HepG2 (cell line): ENCODE measurements around the gene RAMAC. TPM values are rescaled to one million over a fixed set of nuclear protein-coding genes. Genes with fewer than 3 reads are reported as not detected.

Experiments used
- ARID4A ChIP-seq: sonication (generic); formaldehyde crosslinking; IDR thresholded peaks from 2 replicates; pipeline ENCODE4 v1.5.0; 2020; ENCODE audit warnings: mild to moderate bottlenecking, missing genetic modification reagents, borderline replicate concordance
- DRAP1 ChIP-seq: IDR thresholded peaks from 2 replicates; pipeline ENCODE4 v1.6.1; 2016; ENCODE audit warnings: missing genetic modification reagents, missing compliant biosample characterization
- EEA1 ChIP-seq: sonication (generic); formaldehyde crosslinking; IDR thresholded peaks from 2 replicates; pipeline ENCODE4 v1.5.1; 2020; ENCODE audit warnings: mild to moderate bottlenecking, missing genetic modification reagents, borderline replicate concordance
- HDAC1 ChIP-seq: sonication (generic); formaldehyde crosslinking; IDR thresholded peaks from 2 replicates; pipeline ENCODE4 v1.5.1; 2020; ENCODE audit warnings: mild to moderate bottlenecking, missing genetic modification reagents
- HDAC6 ChIP-seq: fragments of 200-600 bp; sonication (generic); IDR thresholded peaks from 2 replicates; pipeline ENCODE4 v1.7.0; 2017; ENCODE audit warnings: mild to moderate bottlenecking, antibody characterized with exemption, low read length, low read depth
- JUN ChIP-seq: sonication (generic); formaldehyde crosslinking; IDR thresholded peaks from 2 replicates; pipeline ENCODE4 v1.4.0; 2020; ENCODE audit warnings: mild to moderate bottlenecking, missing genetic modification reagents
- PRMT3 ChIP-seq: sonication (generic); formaldehyde crosslinking; IDR thresholded peaks from 2 replicates; pipeline ENCODE4 v1.8.1; 2022; ENCODE audit warnings: low read depth, mild to moderate bottlenecking, moderate library complexity, missing genetic modification reagents, borderline replicate concordance
- SP1 ChIP-seq, 2 experiments: fragments of 450-650 bp in 1 of 2; sonication (generic) in 1 of 2; formaldehyde crosslinking in 1 of 2; IDR thresholded peaks; 2 replicates each; pipeline versions ENCODE4 v1.4.0 to v1.6.1; 2016 to 2020; ENCODE audit warnings: missing genetic modification reagents in 1 of 2
- ZNF143 ChIP-seq: sonication (generic); formaldehyde crosslinking; IDR thresholded peaks from 2 replicates; pipeline ENCODE4 v1.4.0; 2020; ENCODE audit warnings: missing genetic modification reagents
- ZNF280B ChIP-seq: sonication (generic); formaldehyde crosslinking; IDR thresholded peaks from 2 replicates; pipeline ENCODE4 v1.5.0; 2020; ENCODE audit warnings: missing genetic modification reagents, mild to moderate bottlenecking, borderline replicate concordance
- ZNF337 ChIP-seq: sonication (generic); formaldehyde crosslinking; IDR thresholded peaks from 2 replicates; pipeline ENCODE4 v1.5.1; 2020; ENCODE audit warnings: missing genetic modification reagents, low read depth, mild to moderate bottlenecking, borderline replicate concordance
- ZNF563 ChIP-seq: sonication (generic); formaldehyde crosslinking; IDR thresholded peaks from 2 replicates; pipeline ENCODE4 v1.8.0; 2022; ENCODE audit warnings: mild to moderate bottlenecking, moderate library complexity, missing genetic modification reagents
- polyA plus RNA-seq, 8 experiments: library from polyadenylated mRNA; depleted of rRNA in 3 of 8; stranded (reverse) in 7 of 8; unstranded in 1 of 8; fragments of >200 nt; fragmentation: Illumina TruSeq in 4 of 8; extraction: Trizol in 4 of 8; gene quantifications; 2 replicates each; pipeline versions ENCODE4 v1.2.1 to v1.2.3, GENCODE V29; 2011 to 2016; ENCODE audit warnings: low read depth in 4 of 8, missing spikeins in 1 of 8, mixed read lengths in 1 of 8; ENCODE audit not compliant: insufficient read depth in 1 of 8
- total RNA-seq, 5 experiments: library from RNA; depleted of rRNA; stranded (reverse); fragments of >200 nt; fragmentation: Illumina TruSeq; extraction: Trizol; gene quantifications; 2 replicates each; pipeline ENCODE4 v1.2.3, GENCODE V29; 2016; ENCODE audit warnings: low read depth in 1 of 5
- TF ChIP-seq, protein P1 (sequence below): IDR thresholded peaks from 2 replicates; pipeline ENCODE4 v1.6.1; 2018; ENCODE audit warnings: missing genetic modification reagents, mild to moderate bottlenecking, missing compliant biosample characterization
- TF ChIP-seq, protein P2 (sequence below): sonication (generic); formaldehyde crosslinking; IDR thresholded peaks from 2 replicates; pipeline ENCODE4 v1.8.0; 2022; ENCODE audit warnings: mild to moderate bottlenecking, missing genetic modification reagents
- TF ChIP-seq, protein P3 (sequence below): sonication (generic); formaldehyde crosslinking; IDR thresholded peaks from 2 replicates; pipeline ENCODE4 v1.4.0; 2020; ENCODE audit warnings: missing genetic modification reagents

Gene RAMAC
- total and polyA plus RNA-seq, 2 of the 13 experiments (the other 11 are each of a cell fraction or from before 2014, with no cell fraction given): 22.2 to 45.9 TPM

- TF ChIP-seq ZNF563 (CRISPR knock-in tag) (peak; percentile 89; the same call in 1 of the 2 replicates), ZNF280B (CRISPR knock-in tag) (peak; percentile 90), EEA1 (CRISPR knock-in tag) (0 out of 2 replicates have a peak, but pooled peaks have one; percentile 35), PRMT3 (CRISPR knock-in tag) (no peak; the same call in 1 of the 2 replicates), ZNF143 (CRISPR knock-in tag) (no peak), HDAC6 (no peak), DRAP1 (peak; percentile 83), ZNF337 (no peak), SP1 (IDR thresholded peaks at IDR 0.05) (no peak), SP1 (CRISPR knock-in tag; IDR thresholded peaks at IDR 0.05) (no peak), HDAC1 (CRISPR knock-in tag) (peak; percentile 82), ARID4A (peak; percentile 88; the same call in 1 of the 2 replicates), JUN (CRISPR knock-in tag) (0 out of 2 replicates have a peak, but pooled peaks have one; percentile 16)
- TF ChIP-seq, protein P1, sequence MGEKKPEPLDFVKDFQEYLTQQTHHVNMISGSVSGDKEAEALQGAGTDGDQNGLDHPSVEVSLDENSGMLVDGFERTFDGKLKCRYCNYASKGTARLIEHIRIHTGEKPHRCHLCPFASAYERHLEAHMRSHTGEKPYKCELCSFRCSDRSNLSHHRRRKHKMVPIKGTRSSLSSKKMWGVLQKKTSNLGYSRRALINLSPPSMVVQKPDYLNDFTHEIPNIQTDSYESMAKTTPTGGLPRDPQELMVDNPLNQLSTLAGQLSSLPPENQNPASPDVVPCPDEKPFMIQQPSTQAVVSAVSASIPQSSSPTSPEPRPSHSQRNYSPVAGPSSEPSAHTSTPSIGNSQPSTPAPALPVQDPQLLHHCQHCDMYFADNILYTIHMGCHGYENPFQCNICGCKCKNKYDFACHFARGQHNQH (CRISPR knock-in tag): peak; percentile 73; the same call in 1 of the 2 replicates
- TF ChIP-seq, protein P2, sequence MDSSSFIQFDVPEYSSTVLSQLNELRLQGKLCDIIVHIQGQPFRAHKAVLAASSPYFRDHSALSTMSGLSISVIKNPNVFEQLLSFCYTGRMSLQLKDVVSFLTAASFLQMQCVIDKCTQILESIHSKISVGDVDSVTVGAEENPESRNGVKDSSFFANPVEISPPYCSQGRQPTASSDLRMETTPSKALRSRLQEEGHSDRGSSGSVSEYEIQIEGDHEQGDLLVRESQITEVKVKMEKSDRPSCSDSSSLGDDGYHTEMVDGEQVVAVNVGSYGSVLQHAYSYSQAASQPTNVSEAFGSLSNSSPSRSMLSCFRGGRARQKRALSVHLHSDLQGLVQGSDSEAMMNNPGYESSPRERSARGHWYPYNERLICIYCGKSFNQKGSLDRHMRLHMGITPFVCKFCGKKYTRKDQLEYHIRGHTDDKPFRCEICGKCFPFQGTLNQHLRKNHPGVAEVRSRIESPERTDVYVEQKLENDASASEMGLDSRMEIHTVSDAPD: no peak
- TF ChIP-seq, protein P3, sequence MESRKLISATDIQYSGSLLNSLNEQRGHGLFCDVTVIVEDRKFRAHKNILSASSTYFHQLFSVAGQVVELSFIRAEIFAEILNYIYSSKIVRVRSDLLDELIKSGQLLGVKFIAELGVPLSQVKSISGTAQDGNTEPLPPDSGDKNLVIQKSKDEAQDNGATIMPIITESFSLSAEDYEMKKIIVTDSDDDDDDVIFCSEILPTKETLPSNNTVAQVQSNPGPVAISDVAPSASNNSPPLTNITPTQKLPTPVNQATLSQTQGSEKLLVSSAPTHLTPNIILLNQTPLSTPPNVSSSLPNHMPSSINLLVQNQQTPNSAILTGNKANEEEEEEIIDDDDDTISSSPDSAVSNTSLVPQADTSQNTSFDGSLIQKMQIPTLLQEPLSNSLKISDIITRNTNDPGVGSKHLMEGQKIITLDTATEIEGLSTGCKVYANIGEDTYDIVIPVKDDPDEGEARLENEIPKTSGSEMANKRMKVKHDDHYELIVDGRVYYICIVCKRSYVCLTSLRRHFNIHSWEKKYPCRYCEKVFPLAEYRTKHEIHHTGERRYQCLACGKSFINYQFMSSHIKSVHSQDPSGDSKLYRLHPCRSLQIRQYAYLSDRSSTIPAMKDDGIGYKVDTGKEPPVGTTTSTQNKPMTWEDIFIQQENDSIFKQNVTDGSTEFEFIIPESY: peak; percentile 16; the same call in 1 of the 2 replicates
These were observed at the start of gene RAMAC (continued) for GRCh38 chr15:82985688-82986441.
